Measurements from ENCODE around the gene TRIM66. TPM values are rescaled to one million over a fixed set of nuclear protein-coding genes. Genes with fewer than 3 reads are reported as not detected.

Gene TRIM66
- total RNA-seq, 4 donors from 2014 or later, result 3.3 to 13.0 (median 6.2) TPM

DNA sequence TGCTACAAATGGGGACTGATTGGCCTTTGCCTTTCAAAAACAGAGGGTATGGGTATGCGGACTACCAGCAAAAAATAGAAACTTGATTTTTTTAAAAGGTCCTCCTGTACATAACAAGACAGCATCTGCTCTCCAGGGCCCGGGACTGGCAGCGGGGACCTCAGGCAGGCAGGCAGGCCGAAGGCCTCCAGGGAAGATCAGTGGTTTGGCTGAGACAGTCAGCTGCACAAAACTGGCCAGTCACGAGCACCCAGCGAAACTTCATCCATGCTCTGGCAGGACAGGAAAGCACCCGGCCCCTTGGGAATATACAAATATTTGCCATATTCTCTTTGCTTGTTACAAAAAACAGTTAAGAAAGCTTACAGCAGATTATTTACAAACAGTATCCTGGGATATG, 11.1 kb upstream of the TRIM66 start:
- TF ChIP-seq POLR2A (IDR thresholded peaks at IDR 0.05) (no peak), CTCF (IDR thresholded peaks at IDR 0.05) (no peak)
- intact Hi-C loops (cut with DNase I; ENCODE audit: low total_unique reads), result loop anchor here (10.0 kb wide), 1 partner anchor 261 kb away; no protein-coding TSS in a partner anchor
- peak in 1 of 2 donors; percentile 83 for DNase-seq (ENCODE audit: low spot score in 2 of 2)
- whole genome bisulfite sequencing, 2 donors, result 75 to 76% methylated on average over 7 of the region's 7 CpGs
- H3K4me3 ChIP-seq (ENCODE audit: low read depth, poor library complexity, severe bottlenecking), result no peak overlapping the region

GRCh38 chr11:8693010-8693551, 10.6 kb upstream of the TRIM66 start:
- WGBS, 2 donors, result 75 to 90% methylated on average over 6 of the region's 6 CpGs
- no peak for TF ChIP-seq CTCF (IDR thresholded peaks at IDR 0.05)
- no peak for TF ChIP-seq POLR2A (IDR thresholded peaks at IDR 0.05)
- intact Hi-C loops (cut with DNase I; ENCODE audit: low total_unique reads), result loop anchor here (10.0 kb wide), 1 partner anchor 262 kb away; no protein-coding TSS in a partner anchor
- DNase-seq (ENCODE audit: low spot score in 2 of 2), result no peak
- H3K4me3 ChIP-seq (ENCODE audit: low read depth, poor library complexity, severe bottlenecking), result no peak overlapping the region

DNA sequence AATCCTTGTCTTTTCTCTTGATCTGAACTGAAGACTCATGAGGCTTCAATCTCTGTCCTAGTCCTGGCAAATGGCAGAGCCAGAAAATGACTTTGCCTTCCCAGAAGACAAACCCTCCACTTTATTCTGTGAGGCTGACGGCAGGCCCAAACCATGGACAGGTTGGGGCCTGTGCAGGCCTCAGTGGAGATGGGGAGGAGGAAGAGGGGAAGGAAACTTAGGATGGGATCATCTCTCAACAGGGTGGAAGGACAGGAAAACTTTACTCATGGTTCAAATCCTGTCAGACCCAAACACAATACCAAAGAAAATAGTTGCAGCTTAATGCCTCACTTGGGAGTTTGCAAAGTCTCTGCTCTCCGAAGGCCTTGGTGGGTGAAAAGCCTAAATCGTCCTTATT, 10.0 kb upstream of the TRIM66 start:
- intact Hi-C loops (cut with DNase I; ENCODE audit: low total_unique reads), result loop anchor here (10.0 kb wide), 1 partner anchor 262 kb away; no protein-coding TSS in a partner anchor
- H3K4me3 ChIP-seq (ENCODE audit: low read depth, poor library complexity, severe bottlenecking), result no peak overlapping the region
- 42 to 61% methylated on average over 3 of the region's 3 CpGs for WGBS, 2 donors
- no peak for TF ChIP-seq CTCF (IDR thresholded peaks at IDR 0.05)
- no peak for TF ChIP-seq POLR2A (IDR thresholded peaks at IDR 0.05)
- DNase-seq (ENCODE audit: low spot score in 2 of 2), result no peak

GRCh38 chr11:8691601-8692000, 9.1 kb upstream of the TRIM66 start:
- TF ChIP-seq CTCF (IDR thresholded peaks at IDR 0.05), result no peak
- no peak for TF ChIP-seq POLR2A (IDR thresholded peaks at IDR 0.05)
- DNase-seq (ENCODE audit: low spot score in 2 of 2), result peak in 1 of 2 donors; percentile 18
- 84 to 89% methylated on average over 6 of the region's 6 CpGs for WGBS, 2 donors
- intact Hi-C loops (cut with DNase I; ENCODE audit: low total_unique reads), result loop anchor here (10.0 kb wide), 1 partner anchor 263 kb away; no protein-coding TSS in a partner anchor
- H3K4me3 ChIP-seq (ENCODE audit: low read depth, poor library complexity, severe bottlenecking), result no peak overlapping the region

GRCh38 chr11:8690374-8691342, 8.2 kb upstream of the TRIM66 start:
- DNase-seq (ENCODE audit: low spot score in 2 of 2), result peak in 1 of 2 donors; percentile 58
- H3K4me3 ChIP-seq (ENCODE audit: low read depth, poor library complexity, severe bottlenecking), result no peak overlapping the region
- 82 to 86% methylated on average over 4 of the region's 4 CpGs for WGBS, 2 donors
- intact Hi-C loops (cut with DNase I; ENCODE audit: low total_unique reads), result loop anchor here (10.0 kb wide), 1 partner anchor 264 kb away; no protein-coding TSS in a partner anchor
- TF ChIP-seq CTCF (IDR thresholded peaks at IDR 0.05) (no peak), POLR2A (IDR thresholded peaks at IDR 0.05) (no peak)
